ENCODE results near the gene GNG4. TPM values are rescaled to one million over a fixed set of nuclear protein-coding genes. Genes with fewer than 3 reads are reported as not detected.

The GNG4 gene
- total and polyA plus RNA-seq, 8 donors, result 1.1 to 3.2 (median 2.0) TPM; not detected in 2

DNA sequence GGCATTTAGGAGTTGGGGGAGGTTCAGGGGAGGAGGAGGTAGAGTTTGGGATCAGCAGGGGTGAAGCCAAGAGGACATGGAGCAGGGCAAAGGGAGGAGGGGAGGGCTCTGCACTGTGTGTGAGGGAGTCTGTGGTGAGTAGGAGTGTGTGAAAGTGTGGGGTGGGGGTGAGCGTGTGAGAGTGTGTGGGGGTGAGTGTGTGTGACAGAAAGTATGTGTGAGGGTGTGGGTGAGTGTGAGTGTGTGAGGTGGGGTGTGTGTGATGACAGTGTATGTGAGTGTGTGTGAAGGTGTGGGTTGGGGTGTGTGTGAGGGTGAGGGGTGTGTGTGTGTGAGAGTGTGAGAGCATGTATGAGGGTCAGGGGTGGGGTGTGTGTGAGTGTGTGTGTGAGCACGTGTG lies 62.6 kb downstream of the GNG4 start:
- no peak for DNase-seq
- no peak overlapping the region for H3K27ac ChIP-seq
- TF ChIP-seq, protein P1, sequence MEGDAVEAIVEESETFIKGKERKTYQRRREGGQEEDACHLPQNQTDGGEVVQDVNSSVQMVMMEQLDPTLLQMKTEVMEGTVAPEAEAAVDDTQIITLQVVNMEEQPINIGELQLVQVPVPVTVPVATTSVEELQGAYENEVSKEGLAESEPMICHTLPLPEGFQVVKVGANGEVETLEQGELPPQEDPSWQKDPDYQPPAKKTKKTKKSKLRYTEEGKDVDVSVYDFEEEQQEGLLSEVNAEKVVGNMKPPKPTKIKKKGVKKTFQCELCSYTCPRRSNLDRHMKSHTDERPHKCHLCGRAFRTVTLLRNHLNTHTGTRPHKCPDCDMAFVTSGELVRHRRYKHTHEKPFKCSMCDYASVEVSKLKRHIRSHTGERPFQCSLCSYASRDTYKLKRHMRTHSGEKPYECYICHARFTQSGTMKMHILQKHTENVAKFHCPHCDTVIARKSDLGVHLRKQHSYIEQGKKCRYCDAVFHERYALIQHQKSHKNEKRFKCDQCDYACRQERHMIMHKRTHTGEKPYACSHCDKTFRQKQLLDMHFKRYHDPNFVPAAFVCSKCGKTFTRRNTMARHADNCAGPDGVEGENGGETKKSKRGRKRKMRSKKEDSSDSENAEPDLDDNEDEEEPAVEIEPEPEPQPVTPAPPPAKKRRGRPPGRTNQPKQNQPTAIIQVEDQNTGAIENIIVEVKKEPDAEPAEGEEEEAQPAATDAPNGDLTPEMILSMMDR (IDR thresholded peaks at IDR 0.05), result no peak
- peaks cover 0 to 22% of the 10 kb centered on the region in 2 donors for H3K27me3 ChIP-seq
- H3K4me1 ChIP-seq, result no peaks in the 10 kb centered on the region
- no peak for ATAC-seq
- no peak overlapping the region for H3K4me3 ChIP-seq
- intact Hi-C loops (cut with DNase I), result no loop called here
- H3K9me3 ChIP-seq, result no peaks in the 10 kb centered on the region
- no peaks in the 10 kb centered on the region for H3K36me3 ChIP-seq

DNA sequence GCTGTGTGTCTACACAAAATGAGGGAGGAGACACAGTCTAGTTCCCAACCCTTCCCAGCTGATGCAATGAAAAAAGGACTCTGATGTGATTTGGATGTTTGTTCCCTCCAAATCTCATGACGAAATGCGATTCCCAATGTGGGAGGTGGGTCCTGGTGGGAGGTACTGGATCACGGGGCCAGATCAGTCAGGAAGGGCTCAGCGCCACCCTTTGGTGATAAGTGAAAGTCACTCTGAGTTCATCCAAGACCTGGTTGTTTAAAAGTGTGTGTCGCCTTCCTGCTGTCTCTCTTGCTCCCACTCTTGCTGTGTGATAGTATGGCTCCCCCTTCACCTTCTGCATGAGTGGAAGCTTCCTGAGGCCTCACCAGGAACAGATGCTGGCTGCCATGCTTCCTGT lies 63.2 kb downstream of the GNG4 start:
- no peak overlapping the region for H3K4me3 ChIP-seq
- H3K27me3 ChIP-seq, result peaks cover 0 to 17% of the 10 kb centered on the region in 2 donors
- intact Hi-C loops (cut with DNase I), result no loop called here
- ATAC-seq, result no peak
- H3K4me1 ChIP-seq, result no peaks in the 10 kb centered on the region
- DNase-seq, result no peak
- no peak overlapping the region for H3K27ac ChIP-seq
- no peaks in the 10 kb centered on the region for H3K9me3 ChIP-seq
- no peaks in the 10 kb centered on the region for H3K36me3 ChIP-seq
- TF ChIP-seq, protein P1 (IDR thresholded peaks at IDR 0.05), result no peak

DNA sequence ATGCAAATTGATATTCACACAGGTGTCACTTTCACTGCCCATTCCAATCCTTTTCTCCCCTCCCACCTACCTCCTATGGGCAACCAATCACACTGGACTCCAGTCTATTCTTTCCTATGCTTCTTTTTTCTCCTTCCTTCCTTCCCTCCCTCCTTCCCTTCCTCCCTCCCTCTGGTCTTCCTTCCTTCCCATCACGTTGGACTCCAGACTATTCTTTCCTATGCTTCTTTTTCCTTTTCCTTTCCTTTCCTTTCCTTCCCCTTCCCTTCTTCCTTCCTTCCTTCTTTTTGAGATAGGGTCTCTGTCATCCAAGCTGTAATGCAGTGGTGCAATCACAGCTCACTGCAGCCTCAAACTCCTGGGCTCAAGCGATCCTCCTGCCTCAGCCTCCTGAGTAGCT lies 64.6 kb downstream of the GNG4 start:
- H3K4me3 ChIP-seq, result no peak overlapping the region
- no peaks in the 10 kb centered on the region for H3K4me1 ChIP-seq
- intact Hi-C loops (cut with DNase I), result no loop called here
- H3K36me3 ChIP-seq, result no peaks in the 10 kb centered on the region
- H3K27ac ChIP-seq, result no peak overlapping the region
- H3K27me3 ChIP-seq, result peaks cover 0 to 11% of the 10 kb centered on the region in 2 donors
- DNase-seq (no peak), ATAC-seq (no peak)
- TF ChIP-seq, protein P1 (IDR thresholded peaks at IDR 0.05), result no peak
- no peaks in the 10 kb centered on the region for H3K9me3 ChIP-seq

DNA sequence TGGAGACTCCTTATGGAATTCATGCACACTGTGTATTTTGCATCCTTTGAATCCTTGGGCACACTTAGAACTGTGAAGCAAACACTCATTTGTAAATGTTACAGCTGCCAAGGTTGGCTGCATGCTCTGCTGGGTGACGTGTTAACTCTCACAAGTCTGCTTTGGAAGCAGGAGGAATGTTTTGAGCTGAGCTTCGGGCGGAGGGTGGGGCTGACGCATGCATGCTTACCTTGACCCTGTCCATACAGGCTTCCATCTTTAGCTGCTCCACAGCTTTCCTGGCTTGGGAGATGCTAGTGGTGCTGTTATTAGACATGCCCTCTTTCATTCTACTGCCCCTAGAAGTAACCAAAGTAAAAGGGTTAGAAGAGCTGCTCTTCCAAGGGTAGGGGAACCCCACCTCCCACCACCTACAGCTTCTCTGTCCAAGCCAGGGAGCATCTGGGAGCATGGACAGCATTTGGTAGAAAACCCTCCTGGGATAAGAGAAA lies 66.0 kb downstream of the GNG4 start:
- no peak for DNase-seq
- Histone ChIP-seq H3K27me3 (peaks cover 0 to 11% of the 10 kb centered on the region in 2 donors), H3K4me3 (no peak overlapping the region), H3K36me3 (no peaks in the 10 kb centered on the region), H3K4me1 (no peaks in the 10 kb centered on the region), H3K9me3 (no peaks in the 10 kb centered on the region), H3K27ac (no peak overlapping the region)
- peak; percentile 74 for ATAC-seq
- TF ChIP-seq, protein P1 (IDR thresholded peaks at IDR 0.05), result no peak
- intact Hi-C loops (cut with DNase I), result no loop called here

DNA sequence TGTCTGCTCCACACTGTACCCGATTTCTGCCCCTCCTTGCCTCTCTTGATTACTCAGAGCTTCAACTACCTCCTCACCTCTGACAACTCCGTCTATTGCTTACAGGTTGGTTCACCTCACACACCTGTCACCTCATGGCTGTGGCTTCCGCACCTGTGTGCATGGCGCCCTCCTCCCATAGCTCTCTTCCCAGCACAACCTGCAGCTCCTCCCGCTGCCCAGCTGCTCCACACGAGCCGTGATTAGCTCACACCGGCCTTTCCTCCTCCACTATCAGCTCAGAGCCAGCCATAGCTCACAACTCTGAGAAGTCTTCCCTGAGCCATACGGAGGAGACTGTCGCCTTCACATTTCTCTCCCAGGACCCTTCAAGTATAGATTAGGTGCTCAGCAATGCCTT lies 67.5 kb downstream of the GNG4 start:
- no peaks in the 10 kb centered on the region for H3K36me3 ChIP-seq
- intact Hi-C loops (cut with DNase I), result no loop called here
- DNase-seq (no peak), ATAC-seq (no peak)
- no peak overlapping the region for H3K4me3 ChIP-seq
- no peaks in the 10 kb centered on the region for H3K9me3 ChIP-seq
- H3K4me1 ChIP-seq, result no peaks in the 10 kb centered on the region
- H3K27me3 ChIP-seq, result peaks cover 0 to 11% of the 10 kb centered on the region in 2 donors
- TF ChIP-seq, protein P1 (IDR thresholded peaks at IDR 0.05), result no peak
- H3K27ac ChIP-seq, result no peak overlapping the region

All from left lung (tissue), 10 donors.